PC-9 (cell line): ENCODE measurements around the gene SIPA1L3. TPM values are rescaled to one million over a fixed set of nuclear protein-coding genes. Genes with fewer than 3 reads are reported as not detected.

Experiments used
- BruUV-seq: library from RNA; stranded (reverse); fragments of 400-500 nt; replicated peaks from 2 replicates; lab custom pipeline; 2021; lab: Mats Ljungman, UMichigan
- CTCF ChIA-PET: fragments of 300-600 bp; sonication (Branson Sonifier 250); formaldehyde crosslinking; loops from one replicate; lab custom pipeline; 2022; ENCODE audit warnings: antibody characterized with exemption; lab: Charles Lee
- POLR2A ChIA-PET: fragments of 300-600 bp; sonication (Branson Sonifier 250); formaldehyde crosslinking; loops from one replicate; lab custom pipeline; 2022; ENCODE audit warnings: antibody characterized with exemption; ENCODE audit not compliant: unreplicated experiment; lab: Charles Lee
- DNase-seq, 2 experiments: peaks; one replicate each; pipeline versions ENCODE4 v3.0.0 to v3.0.0-alpha.2; 2015 to 2022; ENCODE audit warnings: mixed read lengths in 1 of 2
- H2AFZ ChIP-seq: fragments of 200-600 bp; sonication (generic); 2 replicates; pipeline ENCODE4 v1.8.1; 2017; ENCODE audit warnings: antibody characterized with exemption
- H3F3A ChIP-seq: fragments of 200-600 bp; sonication (generic); 2 replicates; pipeline ENCODE4 v1.8.1; 2017; ENCODE audit warnings: antibody characterized with exemption, mild to moderate bottlenecking, low read depth; ENCODE audit not compliant: insufficient read depth
- H3K27ac ChIP-seq: fragments of 200-600 bp; sonication (generic); 2 replicates; pipeline ENCODE4 v1.6.1; 2016; ENCODE audit warnings: mixed run types
- H3K27me3 ChIP-seq: fragments of 200-600 bp; sonication (generic); 2 replicates; pipeline ENCODE4 v1.6.1; 2016; ENCODE audit warnings: low read depth, mixed run types; ENCODE audit not compliant: insufficient read depth
- H3K36me3 ChIP-seq: fragments of 200-600 bp; sonication (generic); 2 replicates; pipeline ENCODE4 v1.6.1; 2016; ENCODE audit warnings: low read depth, mixed run types
- H3K4me1 ChIP-seq: fragments of 200-600 bp; sonication (generic); replicated peaks from 2 replicates; pipeline ENCODE4 v1.6.1; 2016; ENCODE audit warnings: mixed run types; ENCODE audit not compliant: insufficient read depth
- H3K4me2 ChIP-seq: fragments of 200-600 bp; sonication (generic); 2 replicates; pipeline ENCODE4 v1.6.1; 2017; ENCODE audit warnings: mixed run types
- H3K4me3 ChIP-seq: fragments of 200-600 bp; sonication (generic); 2 replicates; pipeline ENCODE4 v1.6.1; 2016; ENCODE audit warnings: mixed run types
- H3K79me2 ChIP-seq: fragments of 200-600 bp; sonication (generic); 2 replicates; pipeline ENCODE4 v1.6.1; 2017; ENCODE audit warnings: low read depth, mixed run types
- H3K9me2 ChIP-seq: fragments of 200-600 bp; sonication (generic); 2 replicates; pipeline ENCODE4 v1.8.1; 2017; ENCODE audit warnings: mild to moderate bottlenecking; ENCODE audit not compliant: insufficient read depth
- H3K9me3 ChIP-seq: fragments of 200-600 bp; sonication (generic); 2 replicates; pipeline ENCODE4 v1.8.1; 2016; ENCODE audit warnings: low read depth; ENCODE audit not compliant: insufficient read depth
- H4K20me1 ChIP-seq: fragments of 200-600 bp; sonication (generic); 2 replicates; pipeline ENCODE4 v1.8.1; 2017; ENCODE audit not compliant: insufficient read depth
- EZH2 ChIP-seq: fragments of 200-600 bp; sonication (generic); IDR thresholded peaks from 2 replicates; pipeline ENCODE4 v1.8.0; 2017; ENCODE audit warnings: antibody characterized with exemption, low read depth
- intact Hi-C: fragments of 100-400 bp; cut with micrococcal nuclease; formaldehyde crosslinking; loops from one replicate; pipeline ENCODE4 v1.10.0; 2022; ENCODE audit not compliant: unreplicated experiment
- total RNA-seq: library from RNA; stranded (reverse); gene quantifications from 2 replicates; pipeline ENCODE4 v1.2.3, GENCODE V29; 2021
- TF ChIP-seq, protein P1 (sequence below): fragments of 200-600 bp; sonication (generic); conservative IDR thresholded peaks from 2 replicates; pipeline ENCODE4 v1.6.1; 2017; ENCODE audit warnings: mixed run types, antibody characterized with exemption, mild to moderate bottlenecking, moderate library complexity

SIPA1L3 gene
- total RNA-seq, 1 experiment from 2014 or later = 55.2 TPM

- Histone ChIP-seq H2AFZ (no peak overlapping the region), H3F3A (peaks cover 9% of the 10 kb centered on the region; the same call in 1 of the 2 replicates), H3K9me3 (no peaks in the 10 kb centered on the region), H3K27ac (no peak overlapping the region), H3K36me3 (no peaks in the 10 kb centered on the region), H3K79me2 (peaks cover 53% of the 10 kb centered on the region), H3K4me1 (peaks cover 29% of the 10 kb centered on the region), H3K9me2 (no peaks in the 10 kb centered on the region), H3K4me2 (no peak overlapping the region), H3K4me3 (no peak overlapping the region), H3K27me3 (no peaks in the 10 kb centered on the region), H4K20me1 (no peaks in the 10 kb centered on the region)
- no TSS peak for BruUV-seq
- ChIA-PET CTCF (no interaction called here), POLR2A (interaction anchor here (0.6 kb wide), 1 partner anchor 19 kb away, joined by 5 read pairs; no protein-coding TSS in a partner anchor)
- no peak for TF ChIP-seq EZH2
- TF ChIP-seq, protein P1, sequence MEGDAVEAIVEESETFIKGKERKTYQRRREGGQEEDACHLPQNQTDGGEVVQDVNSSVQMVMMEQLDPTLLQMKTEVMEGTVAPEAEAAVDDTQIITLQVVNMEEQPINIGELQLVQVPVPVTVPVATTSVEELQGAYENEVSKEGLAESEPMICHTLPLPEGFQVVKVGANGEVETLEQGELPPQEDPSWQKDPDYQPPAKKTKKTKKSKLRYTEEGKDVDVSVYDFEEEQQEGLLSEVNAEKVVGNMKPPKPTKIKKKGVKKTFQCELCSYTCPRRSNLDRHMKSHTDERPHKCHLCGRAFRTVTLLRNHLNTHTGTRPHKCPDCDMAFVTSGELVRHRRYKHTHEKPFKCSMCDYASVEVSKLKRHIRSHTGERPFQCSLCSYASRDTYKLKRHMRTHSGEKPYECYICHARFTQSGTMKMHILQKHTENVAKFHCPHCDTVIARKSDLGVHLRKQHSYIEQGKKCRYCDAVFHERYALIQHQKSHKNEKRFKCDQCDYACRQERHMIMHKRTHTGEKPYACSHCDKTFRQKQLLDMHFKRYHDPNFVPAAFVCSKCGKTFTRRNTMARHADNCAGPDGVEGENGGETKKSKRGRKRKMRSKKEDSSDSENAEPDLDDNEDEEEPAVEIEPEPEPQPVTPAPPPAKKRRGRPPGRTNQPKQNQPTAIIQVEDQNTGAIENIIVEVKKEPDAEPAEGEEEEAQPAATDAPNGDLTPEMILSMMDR = no peak
- intact Hi-C loops = no loop called here
- DNase-seq = no peak
These were observed 43.6 kb downstream of the SIPA1L3 start for GRCh38 chr19:37950471-37951175.

- Histone ChIP-seq H3F3A (peaks cover 9% of the 10 kb centered on the region; the same call in 1 of the 2 replicates), H3K9me2 (no peaks in the 10 kb centered on the region), H3K4me2 (no peak overlapping the region), H3K79me2 (peaks cover 55% of the 10 kb centered on the region), H4K20me1 (no peaks in the 10 kb centered on the region), H3K36me3 (no peaks in the 10 kb centered on the region), H3K27ac (no peak overlapping the region), H2AFZ (no peak overlapping the region), H3K4me1 (peaks cover 29% of the 10 kb centered on the region), H3K4me3 (no peak overlapping the region), H3K9me3 (no peaks in the 10 kb centered on the region), H3K27me3 (no peaks in the 10 kb centered on the region)
- TF ChIP-seq EZH2 = no peak
- TF ChIP-seq, protein P1 = no peak
- ChIA-PET POLR2A (interaction anchor here (0.6 kb wide), 3 partner anchors 36 to 150 kb away, joined by 8 to 15 read pairs (median 8); no protein-coding TSS in a partner anchor), CTCF (interaction anchor here (0.6 kb wide), 2 partner anchors 9 to 38 kb away, joined by 3 to 4 read pairs; no protein-coding TSS in a partner anchor)
- BruUV-seq = no TSS peak
- intact Hi-C loops = no loop called here
- peak; percentile 18 to 60 for DNase-seq
These were observed 44.8 kb downstream of the SIPA1L3 start for GRCh38 chr19:37951816-37952210.

DNA sequence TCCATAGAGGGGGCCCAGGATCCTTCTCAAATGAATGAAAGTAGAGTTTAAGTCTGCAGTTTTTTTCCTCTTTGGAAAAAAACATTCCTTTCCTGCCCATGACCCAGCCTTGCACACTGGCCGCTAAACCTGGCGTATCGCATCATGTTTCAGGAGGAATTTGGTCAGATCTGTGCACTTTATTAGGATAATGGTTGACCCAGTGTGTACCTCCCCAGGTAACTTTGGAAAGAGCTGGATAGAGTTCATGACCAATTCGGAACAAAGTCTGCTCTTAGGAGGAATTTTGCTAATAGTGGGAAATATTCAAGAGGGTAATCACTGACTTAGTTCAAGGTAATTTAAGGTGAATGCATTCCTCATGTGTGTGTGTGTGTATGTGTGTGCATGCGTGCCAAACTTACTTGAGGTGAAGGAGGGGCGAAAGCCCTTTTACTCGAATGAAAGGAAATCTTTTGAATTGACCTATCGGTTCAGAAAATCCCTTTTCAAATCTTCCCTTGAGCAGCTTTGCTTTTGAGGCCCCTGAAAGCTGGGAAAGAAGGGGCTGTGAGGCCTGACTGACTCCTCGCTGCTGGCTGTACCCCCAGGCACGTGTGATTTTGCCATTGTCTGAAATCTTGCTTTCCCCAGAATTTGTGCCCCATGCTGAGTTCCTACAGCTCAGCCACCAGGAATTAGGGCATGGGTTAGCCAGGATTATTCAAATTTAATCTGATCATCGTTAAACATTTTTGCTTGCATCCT lies 46.3 kb downstream of the SIPA1L3 start:
- Histone ChIP-seq H3K27me3 (no peaks in the 10 kb centered on the region), H3K4me3 (no peak overlapping the region), H3K4me2 (peak overlapping the region; percentile 42), H4K20me1 (no peaks in the 10 kb centered on the region), H3K4me1 (peaks cover 22% of the 10 kb centered on the region), H3F3A (peaks cover 2% of the 10 kb centered on the region; the same call in 1 of the 2 replicates), H3K27ac (peak overlapping the region; percentile 33), H3K79me2 (peaks cover 53% of the 10 kb centered on the region), H3K9me2 (no peaks in the 10 kb centered on the region), H2AFZ (no peak overlapping the region), H3K36me3 (no peaks in the 10 kb centered on the region), H3K9me3 (no peaks in the 10 kb centered on the region)
- no peak for TF ChIP-seq EZH2
- TF ChIP-seq, protein P1 = no peak
- POLR2A ChIA-PET = no interaction called here
- intact Hi-C loops = no loop called here
- BruUV-seq = no TSS peak
- peak in 1 of 2 experiments; percentile 54 for DNase-seq
- CTCF ChIA-PET = no interaction called here
